ENCODE measurements around the gene TBC1D5. TPM values are rescaled to one million over a fixed set of nuclear protein-coding genes. Genes with fewer than 3 reads are reported as not detected.
A peak's percentile ranks its signal among the peaks of the same experiment; 100 is the strongest.

TBC1D5 gene
- total RNA-seq, 4 donors from 2014 or later = 21.3 to 86.4 (median 48.1) TPM

DNA sequence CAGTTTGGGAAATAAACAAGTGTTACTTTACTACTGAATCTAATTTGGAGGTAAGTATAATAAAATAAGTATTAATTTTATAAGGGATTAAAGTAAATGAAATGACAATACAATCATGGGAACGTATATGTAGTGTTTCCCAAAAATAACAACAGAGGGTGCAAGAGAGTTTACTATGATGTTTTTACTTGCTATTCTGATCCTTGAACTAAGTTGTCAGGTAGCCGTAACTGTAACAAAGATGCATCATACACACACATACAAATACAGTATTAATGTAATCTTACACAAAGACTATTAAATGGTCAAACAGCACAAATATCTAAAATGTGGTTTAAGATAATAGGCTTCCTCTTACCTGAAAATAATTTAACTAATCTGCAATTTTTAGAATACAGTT is 311.4 kb downstream of the TBC1D5 start:
- in situ Hi-C loops (cut with MboI; ENCODE audit: low pct_ligation_motif_present in 1 of 4, low pct_unique_long_range_greater_than_20kb in 1 of 4, low sequenced_read_pairs in 3 of 4) (loop anchor here (10.0 to 25.0 kb wide), 2 partner anchors 404 to 406 kb away; no protein-coding TSS in a partner anchor), intact Hi-C loops (cut with DNase I; ENCODE audit: low total_unique reads) (loop anchor here (10.0 kb wide), 1 partner anchor 404 kb away; no protein-coding TSS in a partner anchor)
- Histone ChIP-seq H3K9me3 (no peaks in the 10 kb centered on the region), H3K4me3 (no peak overlapping the region), H3K4me1 (no peaks in the 10 kb centered on the region), H3K27me3 (no peaks in the 10 kb centered on the region), H3K27ac (no peak overlapping the region), H3K36me3 (no peaks in the 10 kb centered on the region)
- 19 to 28% methylated on average over 2 of the region's 2 CpGs for WGBS, 2 donors (ENCODE audit: low coverage in 1 of 2)
- no peak for DNase-seq
- TF ChIP-seq POLR2A (IDR thresholded peaks at IDR 0.05) = no peak
- TF ChIP-seq, protein P1, sequence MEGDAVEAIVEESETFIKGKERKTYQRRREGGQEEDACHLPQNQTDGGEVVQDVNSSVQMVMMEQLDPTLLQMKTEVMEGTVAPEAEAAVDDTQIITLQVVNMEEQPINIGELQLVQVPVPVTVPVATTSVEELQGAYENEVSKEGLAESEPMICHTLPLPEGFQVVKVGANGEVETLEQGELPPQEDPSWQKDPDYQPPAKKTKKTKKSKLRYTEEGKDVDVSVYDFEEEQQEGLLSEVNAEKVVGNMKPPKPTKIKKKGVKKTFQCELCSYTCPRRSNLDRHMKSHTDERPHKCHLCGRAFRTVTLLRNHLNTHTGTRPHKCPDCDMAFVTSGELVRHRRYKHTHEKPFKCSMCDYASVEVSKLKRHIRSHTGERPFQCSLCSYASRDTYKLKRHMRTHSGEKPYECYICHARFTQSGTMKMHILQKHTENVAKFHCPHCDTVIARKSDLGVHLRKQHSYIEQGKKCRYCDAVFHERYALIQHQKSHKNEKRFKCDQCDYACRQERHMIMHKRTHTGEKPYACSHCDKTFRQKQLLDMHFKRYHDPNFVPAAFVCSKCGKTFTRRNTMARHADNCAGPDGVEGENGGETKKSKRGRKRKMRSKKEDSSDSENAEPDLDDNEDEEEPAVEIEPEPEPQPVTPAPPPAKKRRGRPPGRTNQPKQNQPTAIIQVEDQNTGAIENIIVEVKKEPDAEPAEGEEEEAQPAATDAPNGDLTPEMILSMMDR (IDR thresholded peaks at IDR 0.05) = peak; percentile 35 to 47 (median 41)

DNA sequence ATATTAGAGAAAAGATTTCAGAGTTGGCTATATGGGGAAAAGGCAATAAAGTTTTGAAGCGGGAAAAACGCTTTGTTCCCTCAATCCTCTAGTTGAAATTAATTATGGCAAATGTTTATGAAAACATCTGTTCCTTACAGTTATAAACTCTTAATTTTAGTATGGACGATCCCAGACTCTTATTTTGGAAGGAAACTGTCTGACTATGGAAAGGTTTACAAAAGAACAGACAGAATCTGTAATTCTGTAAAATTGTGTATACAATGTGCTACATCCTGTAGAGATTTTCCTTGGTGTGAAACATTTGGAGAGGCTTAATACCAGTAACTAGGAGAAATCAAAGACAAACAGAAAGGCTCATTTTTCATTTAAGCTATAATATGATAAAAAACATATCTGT is 311.8 kb downstream of the TBC1D5 start:
- Histone ChIP-seq H3K27me3 (no peaks in the 10 kb centered on the region), H3K36me3 (no peaks in the 10 kb centered on the region), H3K4me3 (no peak overlapping the region), H3K27ac (no peak overlapping the region), H3K9me3 (no peaks in the 10 kb centered on the region), H3K4me1 (no peaks in the 10 kb centered on the region)
- 79% methylated on average over 3 of the region's 3 CpGs for WGBS, 2 donors (ENCODE audit: low coverage in 1 of 2)
- no peak for TF ChIP-seq POLR2AphosphoS5 (IDR thresholded peaks at IDR 0.05)
- TF ChIP-seq EP300 (IDR thresholded peaks at IDR 0.05; ENCODE audit: low read depth) = no peak
- TF ChIP-seq, protein P1 (IDR thresholded peaks at IDR 0.05) = no peak
- TF ChIP-seq POLR2A (IDR thresholded peaks at IDR 0.05) = no peak
- intact Hi-C loops (cut with DNase I; ENCODE audit: low total_unique reads) (loop anchor here (10.0 kb wide), 1 partner anchor 404 kb away; no protein-coding TSS in a partner anchor), in situ Hi-C loops (cut with MboI; ENCODE audit: low pct_ligation_motif_present in 1 of 4, low pct_unique_long_range_greater_than_20kb in 1 of 4, low sequenced_read_pairs in 3 of 4) (loop anchor here (10.0 to 25.0 kb wide), 2 partner anchors 404 to 407 kb away; no protein-coding TSS in a partner anchor)
- DNase-seq = no peak

DNA sequence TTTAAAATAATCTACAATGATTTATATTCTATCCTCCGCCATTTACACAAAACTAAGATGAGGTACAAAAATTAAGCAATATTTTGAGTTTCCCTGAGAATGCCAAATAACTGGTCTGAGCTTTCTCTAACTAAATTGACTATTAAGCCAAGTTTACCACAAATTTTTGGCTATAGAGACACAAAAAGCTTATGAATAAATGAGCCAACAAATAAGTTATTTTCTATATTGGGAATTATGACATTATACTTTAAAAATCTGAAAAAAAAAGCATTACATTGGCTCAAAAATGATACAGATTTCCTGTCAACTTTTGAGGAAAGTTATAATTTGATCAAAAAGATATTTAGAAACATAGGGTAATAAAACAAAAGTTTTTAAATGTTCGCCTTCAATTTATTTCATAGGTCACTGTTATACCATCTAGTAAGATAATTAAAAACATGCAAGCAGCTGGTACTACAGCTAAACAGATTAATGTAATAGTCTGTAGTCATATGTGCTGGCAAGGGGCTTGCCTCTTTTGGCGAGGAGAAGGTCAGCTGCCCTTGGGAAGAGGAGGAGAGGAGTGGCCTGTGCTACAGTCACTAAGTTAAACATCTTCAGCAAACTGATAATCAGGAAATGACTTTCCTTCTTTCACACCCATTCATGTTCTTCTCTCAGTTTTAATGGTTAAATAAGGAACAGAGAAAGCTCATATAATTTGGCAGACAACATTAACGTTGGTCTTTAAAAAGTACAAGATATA is 318.5 kb downstream of the TBC1D5 start:
- no peak for DNase-seq
- in situ Hi-C loops (cut with MboI; ENCODE audit: low pct_ligation_motif_present in 1 of 4, low pct_unique_long_range_greater_than_20kb in 1 of 4, low sequenced_read_pairs in 3 of 4) = loop anchor here in 3 of 4 donors (25.0 kb wide), 2 partner anchors 812 to 837 kb away; partner anchors contain the start of gene DAZL (in 1 of the 3)

DNA sequence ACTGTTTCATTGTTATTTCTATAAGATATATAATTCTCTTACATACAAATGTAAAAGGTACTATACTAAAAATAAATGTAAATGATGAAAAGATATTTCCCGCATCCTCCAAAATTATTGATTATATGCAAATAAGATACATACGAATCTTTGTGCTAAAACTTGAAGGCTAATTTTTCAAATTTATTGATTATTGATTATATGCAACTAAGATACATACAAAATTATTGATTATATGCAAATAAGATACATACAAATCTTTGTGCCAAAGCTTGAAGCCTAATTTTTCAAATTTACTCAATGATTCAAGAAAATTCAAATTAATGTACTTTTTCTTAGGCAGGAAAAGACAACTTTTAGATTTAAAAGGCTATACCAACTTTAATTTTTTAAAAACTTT is 319.8 kb downstream of the TBC1D5 start:
- no peaks in the 10 kb centered on the region for H3K9me3 ChIP-seq
- in situ Hi-C loops (cut with MboI; ENCODE audit: low pct_ligation_motif_present in 1 of 4, low pct_unique_long_range_greater_than_20kb in 1 of 4, low sequenced_read_pairs in 3 of 4) = loop anchor here in 3 of 4 donors (25.0 kb wide), 2 partner anchors 810 to 835 kb away; partner anchors contain the start of gene DAZL (in 1 of the 3)
- peaks cover 0 to 6% (median 2%) of the 10 kb centered on the region in 4 donors for H3K4me1 ChIP-seq
- no peak for DNase-seq
- TF ChIP-seq EP300 (IDR thresholded peaks at IDR 0.05; ENCODE audit: low read depth) (no peak), POLR2A (IDR thresholded peaks at IDR 0.05) (no peak), POLR2AphosphoS5 (IDR thresholded peaks at IDR 0.05) (no peak)
- H3K36me3 ChIP-seq = no peaks in the 10 kb centered on the region
- no peak overlapping the region for H3K4me3 ChIP-seq
- WGBS, 2 donors (ENCODE audit: low coverage in 1 of 2) = 97 to 98% methylated on average over 2 of the region's 2 CpGs
- intact Hi-C loops (cut with DNase I; ENCODE audit: low total_unique reads) = no loop called here
- no peaks in the 10 kb centered on the region for H3K27me3 ChIP-seq
- no peak overlapping the region for H3K27ac ChIP-seq

More for the DNA sequence above, 318.5 kb downstream of the TBC1D5 start:
- peaks cover 0 to 6% (median 2%) of the 10 kb centered on the region in 4 donors for H3K4me1 ChIP-seq
- WGBS, 2 donors (ENCODE audit: low coverage in 1 of 2) = 53 to 63% methylated on average over 4 of the region's 4 CpGs
- H3K9me3 ChIP-seq = no peaks in the 10 kb centered on the region
- TF ChIP-seq POLR2AphosphoS5 (IDR thresholded peaks at IDR 0.05) (no peak), EP300 (IDR thresholded peaks at IDR 0.05; ENCODE audit: low read depth) (no peak), POLR2A (IDR thresholded peaks at IDR 0.05) (no peak)
- TF ChIP-seq, protein P1 (IDR thresholded peaks at IDR 0.05) = no peak
- no peaks in the 10 kb centered on the region for H3K36me3 ChIP-seq
- H3K27ac ChIP-seq = no peak overlapping the region
- no peak overlapping the region for H3K4me3 ChIP-seq
- intact Hi-C loops (cut with DNase I; ENCODE audit: low total_unique reads) = no loop called here
- no peaks in the 10 kb centered on the region for H3K27me3 ChIP-seq
